ENCODE data around the gene GLYR1.

GRCh38 chr16:4859900-4860255, 12.8 kb upstream of the GLYR1 start:
- TF ChIP-seq CTCF (IDR thresholded peaks at IDR 0.05; ENCODE audit: poor library complexity) (no peak), EZH2 (IDR thresholded peaks at IDR 0.05; ENCODE audit: borderline replicate concordance) (no peak)
